Endometrial microvascular endothelial cells (primary cell): Measurements from ENCODE around the gene SNTG2. TPM values are rescaled to one million over a fixed set of nuclear protein-coding genes. Genes with fewer than 3 reads are reported as not detected.
"Not testable (repeated sequence)": the region's sequence is repeated elsewhere in the genome, so short reads cannot be mapped to it uniquely, and the experiment has no call there.

ENCODE experiments used
- in situ Hi-C: cut with HindIII; loops from 2 replicates; pipeline ENCODE4 v1.10.0; 2017; ENCODE audit warnings: low sequenced_read_pairs, low pct_unique_long_range_greater_than_20kb; ENCODE audit errors: inconsistent ontology term
- total RNA-seq: library from RNA; depleted of rRNA; stranded (reverse); fragments of >200 nt; gene quantifications from one replicate; pipeline ENCODE4 v1.2.3, GENCODE V29; 2015; ENCODE audit errors: inconsistent ontology term

The SNTG2 gene
- total RNA-seq, 1 donor from 2014 or later: not detected

DNA sequence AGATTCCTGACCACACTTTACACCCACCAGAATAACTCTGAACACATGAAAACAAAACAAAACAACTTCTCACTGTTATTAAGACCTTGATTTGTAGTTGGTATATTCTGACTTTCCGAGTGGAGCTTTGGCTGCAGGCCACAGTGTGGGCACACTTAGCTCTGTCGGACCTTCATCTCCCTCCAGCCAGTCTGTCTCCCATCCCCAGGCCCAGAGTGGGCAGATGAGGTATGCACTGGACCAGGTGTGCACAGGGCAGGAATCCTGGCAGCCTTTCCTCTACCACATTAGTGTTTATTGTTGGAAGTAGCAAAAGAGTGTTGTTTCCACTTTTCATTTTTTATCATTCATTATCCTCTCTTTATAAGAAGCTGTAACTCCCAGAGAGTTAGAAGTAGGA lies 243.2 kb downstream of the SNTG2 start:
- in situ Hi-C loops: no loop called here

DNA sequence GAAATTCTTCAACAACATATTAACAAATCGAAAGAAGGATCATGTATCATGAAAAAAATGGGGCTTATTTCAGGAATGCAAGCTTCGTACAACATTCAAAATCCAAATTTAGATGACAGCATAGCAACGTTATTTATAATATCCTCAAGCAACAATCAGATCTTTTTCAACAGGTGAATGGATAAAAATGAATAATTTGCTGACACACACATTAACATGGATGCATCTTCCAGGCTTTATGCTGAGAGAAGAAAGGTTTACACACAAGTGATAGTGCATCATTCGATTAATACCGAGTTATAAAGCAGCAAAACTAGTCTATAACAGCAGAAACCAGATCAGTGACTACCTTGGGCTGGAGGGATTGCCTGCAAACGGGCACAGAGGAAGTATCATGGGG lies 253.1 kb downstream of the SNTG2 start:
- in situ Hi-C loops: no loop called here

DNA sequence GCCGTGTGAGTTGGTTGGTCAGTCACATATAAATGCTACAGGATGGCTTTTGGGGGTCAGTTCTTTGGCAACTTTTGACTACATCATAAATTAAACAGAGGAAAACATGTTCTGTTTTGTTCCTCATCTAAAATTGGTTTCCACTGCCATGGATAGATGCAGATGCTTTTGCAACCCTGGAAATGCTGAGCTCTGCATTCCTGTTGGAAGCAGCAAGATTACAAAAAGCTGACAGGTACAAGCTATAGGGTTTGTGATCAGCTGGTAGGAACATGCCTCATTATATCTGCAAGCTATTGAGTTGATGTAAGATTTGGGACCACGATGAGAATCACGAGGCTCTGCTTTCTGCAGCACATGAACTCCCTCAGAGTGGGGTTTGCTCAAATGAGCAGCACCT lies 255.2 kb downstream of the SNTG2 start:
- in situ Hi-C loops: no loop called here

DNA sequence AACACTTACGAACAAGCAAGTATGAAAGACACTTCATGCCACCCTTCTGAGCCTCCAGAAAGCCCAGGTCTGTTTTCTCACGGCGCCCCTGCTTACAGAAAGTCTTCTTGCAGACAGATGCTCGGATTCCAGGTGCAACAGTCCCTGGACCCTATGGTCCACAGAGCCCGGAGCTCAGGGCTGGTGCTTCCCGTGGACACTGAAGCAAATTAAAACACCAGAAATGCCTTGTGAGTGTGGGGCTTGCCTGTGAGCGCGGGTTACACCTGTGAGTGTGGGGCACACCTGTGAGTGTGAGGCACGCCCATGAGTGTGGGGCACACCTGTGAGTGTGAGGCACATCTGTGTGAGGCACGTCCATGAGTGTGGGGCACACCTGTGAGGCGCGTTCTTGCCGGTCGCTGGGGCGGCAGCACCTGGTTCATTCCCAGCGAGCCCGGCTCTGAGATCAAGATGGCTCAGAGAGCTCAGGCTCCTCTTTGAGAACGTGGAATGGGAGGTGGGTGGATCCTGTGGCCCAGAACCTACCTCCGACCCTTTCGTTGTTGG lies 257.4 kb downstream of the SNTG2 start:
- in situ Hi-C loops: no loop called here

DNA sequence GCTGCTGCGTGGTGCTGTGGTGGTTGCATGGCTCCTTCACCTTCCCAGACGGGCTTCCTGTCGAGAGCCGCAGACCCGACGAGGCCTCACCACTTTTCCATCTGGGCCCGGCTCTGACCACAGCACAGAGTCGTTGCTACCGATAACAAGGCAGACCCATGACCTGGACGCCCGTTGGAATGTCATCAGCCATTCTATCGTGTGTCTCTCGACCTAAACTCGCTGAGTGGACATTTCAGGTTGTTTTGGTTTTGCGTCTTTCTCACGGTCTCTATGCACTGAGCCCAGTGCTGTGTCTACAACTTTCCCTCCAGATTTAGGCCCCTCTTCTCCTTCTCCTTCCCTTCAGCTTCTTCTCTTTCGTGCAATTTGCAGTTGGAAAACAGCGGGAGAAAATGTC lies 257.9 kb downstream of the SNTG2 start:
- in situ Hi-C loops: no loop called here

DNA sequence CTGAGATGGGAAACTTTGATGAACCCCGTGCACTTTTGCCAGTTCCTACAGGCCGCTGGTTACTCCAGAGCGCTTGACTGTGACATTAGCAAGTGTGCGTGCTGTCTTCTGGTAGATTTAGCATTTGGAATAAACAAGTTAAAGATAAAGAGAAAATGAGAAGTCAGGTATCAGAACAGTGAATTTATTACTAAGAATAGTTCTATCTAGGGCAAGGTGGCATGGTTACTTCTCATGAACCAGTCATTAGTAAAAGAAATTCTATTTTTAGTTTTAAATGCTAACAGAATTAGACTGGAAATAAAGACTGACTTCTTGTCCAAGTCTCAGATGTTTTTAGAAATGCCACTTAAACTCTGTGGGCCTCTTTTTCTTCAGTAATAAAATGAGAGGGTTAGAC lies 258.6 kb downstream of the SNTG2 start:
- in situ Hi-C loops: no loop called here

DNA sequence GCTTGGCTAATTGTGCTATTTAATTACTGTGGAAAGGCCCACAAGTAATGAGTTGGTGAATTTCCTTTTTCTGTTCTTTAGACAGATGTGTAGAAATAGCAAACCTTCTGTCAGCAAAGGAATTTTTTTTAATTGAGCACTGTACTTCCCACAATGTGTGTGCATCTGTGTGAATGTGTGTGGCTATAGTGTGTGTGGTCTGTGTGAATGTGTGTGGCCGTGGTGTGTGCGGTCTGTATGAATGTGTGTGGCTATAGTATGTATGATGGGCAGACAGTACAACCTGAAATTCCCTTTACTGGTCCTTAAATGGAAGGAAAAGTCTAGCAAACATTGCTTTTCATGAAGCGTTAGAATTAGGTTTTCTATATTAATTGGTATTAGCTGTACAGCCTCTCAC lies 259.1 kb downstream of the SNTG2 start:
- in situ Hi-C loops: no loop called here

DNA sequence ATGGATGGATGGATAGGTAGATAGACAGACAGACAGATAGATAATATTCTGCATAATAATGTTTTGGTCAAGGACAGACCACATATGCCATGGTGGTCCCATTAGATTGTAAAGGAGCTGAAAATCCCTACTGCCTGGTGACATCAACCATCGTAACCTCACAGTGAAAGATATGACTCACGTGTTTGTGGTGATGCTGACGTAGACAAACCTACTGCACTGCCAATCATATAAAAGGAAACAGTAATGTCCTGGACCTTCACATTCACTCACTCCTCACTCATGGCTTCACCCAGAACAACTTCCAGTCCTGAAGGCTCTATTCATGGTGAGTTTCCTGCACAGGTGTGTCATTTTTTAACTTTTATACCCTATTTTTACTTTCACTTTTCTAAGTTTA lies 259.7 kb downstream of the SNTG2 start:
- in situ Hi-C loops: no loop called here

DNA sequence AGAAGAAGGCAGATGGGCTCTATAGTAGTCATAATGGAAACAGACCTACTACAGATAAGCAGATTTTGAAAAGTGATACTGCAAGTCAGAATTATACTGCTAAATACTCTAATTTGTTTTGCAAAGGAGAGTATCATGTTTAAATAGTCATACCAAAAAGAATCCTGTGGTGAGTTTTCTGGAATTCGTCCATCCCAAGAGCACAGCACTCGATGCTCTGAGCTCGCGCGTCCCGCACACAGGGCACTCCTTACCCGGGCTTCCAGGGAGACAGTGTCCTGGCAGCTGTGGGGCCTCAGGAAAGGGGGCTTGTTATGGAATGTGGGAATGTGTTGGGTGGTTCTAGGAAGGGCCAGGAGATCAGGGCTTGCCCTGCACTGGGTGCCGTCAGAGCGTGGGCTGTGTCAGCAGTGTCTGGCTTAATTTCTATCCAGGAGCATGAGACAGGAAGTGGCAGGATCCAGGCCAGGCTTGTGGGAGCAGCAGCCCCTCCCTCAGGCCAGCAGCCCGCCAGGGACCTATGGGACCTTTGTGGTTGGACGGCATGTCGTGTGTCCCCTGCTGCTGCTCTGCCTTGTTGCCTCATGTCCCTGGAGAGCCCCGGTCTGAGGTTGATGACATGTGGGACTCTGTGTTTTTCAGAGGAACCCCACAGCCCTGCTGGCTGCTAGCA lies 269.4 kb downstream of the SNTG2 start:
- in situ Hi-C loops: no loop called here

DNA sequence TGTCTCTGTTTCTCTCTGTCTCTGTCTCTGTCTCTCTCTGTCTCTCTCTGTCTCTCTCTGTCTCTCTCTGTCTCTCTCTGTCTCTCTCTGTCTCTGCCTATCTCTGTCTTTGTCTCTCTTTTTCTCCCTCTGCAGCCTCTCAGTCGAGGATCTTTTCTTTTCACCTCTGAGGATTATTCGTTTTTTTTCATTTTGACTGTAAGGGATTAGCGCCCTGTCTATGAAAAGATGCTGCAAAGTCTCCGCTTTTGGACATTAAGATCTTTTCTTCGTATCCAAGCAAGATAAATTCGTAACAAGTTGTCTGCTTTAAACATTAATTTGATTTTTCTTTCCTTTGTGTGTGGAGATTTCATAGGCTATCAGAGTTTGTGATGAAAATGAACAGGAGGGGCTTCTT lies 271.4 kb downstream of the SNTG2 start:
- in situ Hi-C loops: no loop called here

DNA sequence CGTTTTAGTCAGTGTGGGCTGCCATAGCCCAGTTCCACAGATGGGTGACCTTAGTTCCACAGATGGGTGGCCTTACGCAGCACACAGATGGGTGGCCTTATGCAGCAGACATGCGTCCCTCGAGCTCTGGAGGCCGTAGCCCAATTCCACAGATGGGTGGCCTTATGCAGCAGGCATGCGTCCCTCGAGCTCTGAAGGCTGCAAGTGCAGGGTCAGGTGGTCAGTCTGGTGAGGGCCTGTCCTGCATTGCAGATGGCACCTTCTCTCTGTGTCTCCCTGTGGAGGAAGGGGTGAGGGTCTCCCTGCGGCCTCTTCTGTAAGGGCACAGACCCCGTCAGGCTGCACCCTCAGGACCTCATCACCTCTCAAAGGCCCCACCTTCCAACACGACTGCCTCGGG lies 273.1 kb downstream of the SNTG2 start:
- in situ Hi-C loops: no loop called here

DNA sequence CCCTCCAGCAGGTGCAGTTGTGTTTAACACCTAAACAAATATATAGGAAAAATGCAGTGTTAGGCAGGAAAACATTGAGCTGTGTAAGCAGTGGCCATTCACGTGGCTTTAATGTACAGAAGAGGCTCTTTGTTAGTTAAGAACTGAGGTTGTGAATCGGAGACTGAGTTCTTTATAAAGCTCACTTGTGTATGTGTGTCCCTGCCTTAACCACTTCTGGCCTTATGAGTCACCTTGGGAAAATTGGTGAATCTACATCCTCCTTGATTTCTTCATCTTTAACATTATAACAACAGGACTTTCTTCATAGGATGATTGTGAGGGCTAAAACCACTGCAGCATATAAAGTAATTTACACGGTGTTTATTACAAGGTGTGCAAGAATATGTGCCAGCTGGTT lies 274.3 kb downstream of the SNTG2 start:
- in situ Hi-C loops: no loop called here

DNA sequence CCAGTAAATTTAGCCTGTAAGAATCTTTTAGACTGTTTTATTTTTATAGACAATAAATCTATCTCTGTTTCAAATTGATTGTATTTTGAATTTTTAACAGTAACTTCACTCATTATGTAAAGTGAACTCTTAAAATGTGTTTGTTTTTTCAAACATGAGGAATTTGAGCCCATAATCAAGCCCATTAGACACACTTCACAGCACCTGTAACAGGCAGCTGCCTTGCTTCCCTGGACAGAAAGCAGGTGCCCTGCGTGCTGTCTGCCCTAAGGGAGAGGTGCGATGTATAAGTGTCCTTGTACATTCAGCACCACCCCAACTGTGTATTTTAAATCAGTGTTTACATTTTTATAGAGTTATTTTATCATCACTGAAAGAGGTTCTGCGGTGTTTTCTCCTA lies 276.1 kb downstream of the SNTG2 start:
- in situ Hi-C loops: no loop called here

DNA sequence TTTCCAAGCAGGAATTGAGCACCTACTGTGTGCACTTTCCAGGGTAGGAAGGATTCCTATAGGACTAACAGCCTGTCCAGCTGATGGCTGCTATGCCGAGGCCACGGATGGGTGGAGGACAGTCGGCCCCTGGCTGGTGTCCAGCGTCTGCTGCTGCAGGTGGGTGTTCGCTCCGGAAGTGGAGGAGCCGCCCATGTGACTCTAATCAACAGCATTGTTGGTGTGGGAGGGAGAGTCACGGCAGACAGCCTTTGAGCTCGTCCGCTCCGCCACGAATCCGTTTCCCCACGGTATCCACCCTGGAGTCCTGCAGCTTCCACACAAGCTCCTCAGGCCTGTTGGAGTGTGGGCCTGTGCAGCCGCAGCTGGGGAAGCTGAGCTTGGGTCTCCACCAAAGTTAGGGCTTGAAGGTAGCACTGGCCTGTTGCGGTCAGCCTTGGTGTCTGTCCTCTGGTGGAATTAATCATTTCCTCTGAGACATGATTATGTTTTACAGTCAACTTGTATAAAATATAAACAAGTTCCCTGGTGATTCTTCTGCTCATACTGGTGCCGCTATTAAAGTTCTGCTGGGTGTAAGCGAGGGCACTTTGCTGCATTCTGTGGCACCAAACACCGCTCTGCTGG lies 276.7 kb downstream of the SNTG2 start:
- in situ Hi-C loops: no loop called here

DNA sequence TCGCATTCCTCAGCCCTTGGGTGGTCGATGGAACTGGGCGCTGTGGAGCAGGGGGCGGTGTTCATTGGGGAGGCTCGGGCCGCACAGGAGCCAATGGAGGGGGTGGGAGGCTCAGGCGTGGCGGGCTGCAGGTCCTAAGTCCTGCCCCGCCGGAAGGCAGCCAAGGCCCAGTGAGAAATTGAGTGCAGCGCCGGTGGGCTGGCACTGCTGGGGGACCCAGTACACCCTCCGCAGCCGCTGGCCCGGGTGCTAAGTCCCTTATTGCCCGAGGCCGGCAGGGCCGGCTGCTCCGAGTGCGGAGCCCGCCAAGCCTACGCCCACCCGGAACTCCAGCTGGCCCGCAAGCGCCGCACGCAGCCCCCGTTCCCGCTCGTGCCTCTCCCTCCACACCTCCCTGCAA lies 278.9 kb downstream of the SNTG2 start:
- in situ Hi-C loops: not testable (repeated sequence)

DNA sequence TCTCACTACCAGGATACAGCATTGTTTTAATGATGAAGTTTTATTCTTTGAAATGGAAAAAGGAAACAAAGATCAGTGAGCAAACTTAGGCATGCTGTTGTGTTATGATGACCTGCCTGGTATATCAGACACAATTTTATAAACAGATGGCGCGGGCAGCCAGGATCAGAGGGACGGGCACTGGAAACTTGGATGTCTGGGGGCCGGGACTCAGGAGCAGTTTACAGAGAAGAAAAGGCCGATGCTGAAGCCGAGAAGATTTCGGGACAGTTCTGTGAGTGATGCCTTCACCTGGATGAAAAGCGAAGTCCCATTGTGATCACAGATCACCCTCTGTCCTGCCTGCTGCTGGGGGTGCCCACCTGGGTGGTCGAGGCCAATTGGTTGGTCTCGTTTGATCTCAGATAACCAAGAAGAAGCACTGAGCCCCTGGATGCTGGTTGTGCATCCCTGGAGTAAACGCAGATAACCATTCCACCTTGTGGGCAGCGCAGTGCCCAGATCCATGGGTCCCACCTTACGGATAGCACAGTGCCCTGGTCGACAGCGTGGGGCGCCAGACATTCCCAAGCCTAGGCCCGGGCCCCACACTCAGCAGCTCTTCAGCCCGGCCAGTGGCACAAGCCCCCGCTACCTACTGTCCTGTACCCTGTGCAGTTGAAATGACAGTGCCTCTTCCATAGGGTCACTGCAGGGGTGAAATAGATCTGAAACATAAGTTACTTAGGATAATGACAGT lies 279.7 kb downstream of the SNTG2 start:
- in situ Hi-C loops: no loop called here

DNA sequence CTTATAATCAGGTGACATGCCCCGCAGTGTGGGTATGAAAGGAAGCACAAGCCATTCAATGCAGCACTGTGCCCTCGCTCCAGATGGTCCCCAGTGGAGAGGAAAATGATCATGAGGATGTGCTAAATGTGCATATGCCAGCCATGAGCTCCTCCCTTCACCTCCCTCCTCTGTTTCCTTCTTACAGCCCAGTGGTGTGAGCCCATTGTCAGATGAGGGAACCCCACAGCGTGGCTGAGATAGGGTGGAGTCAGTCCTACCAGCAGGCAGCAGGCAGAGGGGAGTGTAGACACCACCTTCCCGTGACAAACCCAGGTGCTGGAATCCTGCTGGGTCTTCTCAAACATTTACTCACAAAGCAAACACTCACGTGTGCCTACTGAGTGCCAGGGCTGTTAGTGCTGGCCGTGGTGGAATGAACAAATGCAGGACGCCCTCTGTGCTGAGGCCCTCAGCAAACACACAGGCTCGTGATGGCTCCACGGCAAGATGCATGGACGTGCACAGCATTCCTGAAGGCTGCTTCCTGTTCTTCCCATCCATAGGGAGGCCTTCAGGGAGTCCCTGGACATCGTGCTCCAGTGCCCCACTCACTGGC lies 280.9 kb downstream of the SNTG2 start:
- in situ Hi-C loops: no loop called here

DNA sequence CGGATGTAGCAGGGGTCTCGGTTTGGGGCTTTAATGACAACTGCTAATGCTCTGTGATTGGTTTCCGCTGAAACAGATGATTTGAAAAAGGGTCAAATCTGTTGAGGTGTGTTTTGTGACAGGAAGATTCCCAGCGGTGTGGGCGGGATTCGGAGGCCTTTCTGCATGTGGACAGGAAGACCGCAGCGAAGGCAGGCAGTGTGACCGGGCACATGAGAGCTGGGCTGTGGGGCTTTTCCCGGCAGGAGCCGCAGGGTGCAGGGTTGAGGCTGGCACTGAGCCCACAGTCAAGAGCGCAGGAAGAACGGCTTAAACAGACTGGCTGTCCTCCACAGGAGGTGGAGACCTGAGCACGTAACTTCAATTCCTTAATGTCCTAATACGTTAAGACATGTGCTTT lies 282.6 kb downstream of the SNTG2 start:
- in situ Hi-C loops: no loop called here

DNA sequence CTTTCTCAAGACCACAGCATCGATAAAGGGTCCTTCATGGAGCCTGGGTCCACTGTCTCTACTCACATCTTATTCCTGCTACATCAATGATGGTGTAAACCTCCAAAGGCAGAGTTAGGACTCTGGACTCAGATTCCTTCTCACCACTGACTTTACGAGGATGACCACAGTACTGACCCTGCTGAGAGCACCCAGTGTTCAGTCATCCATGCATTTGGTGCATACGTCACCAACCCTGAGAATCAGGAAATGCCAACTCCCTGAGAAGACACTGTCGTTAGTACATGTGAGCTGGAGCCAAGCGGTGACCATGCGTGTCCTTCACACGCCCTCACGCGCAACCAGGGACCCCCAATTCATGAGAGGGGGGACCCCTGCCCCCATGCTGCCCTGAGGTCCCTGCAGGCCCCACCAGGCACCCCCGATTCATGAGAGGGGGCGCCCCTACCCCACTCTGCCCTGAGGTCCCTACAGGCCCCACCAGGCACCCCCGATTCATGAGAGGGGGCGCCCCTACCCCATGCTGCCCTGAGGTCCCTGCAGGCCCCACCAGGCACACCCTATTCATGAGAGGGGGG lies 284.2 kb downstream of the SNTG2 start:
- in situ Hi-C loops: no loop called here
